ENCODE measurements around the gene PCBP3.
A peak's percentile ranks its signal among the peaks of the same experiment; 100 is the strongest.

The PCBP3 gene

GRCh38 chr21:45862543-45863207, 219.2 kb downstream of the PCBP3 start:
- peaks cover 0 to 72% (median 48%) of the 10 kb centered on the region in 10 experiments; a peak in 16 of 20 replicates for H3K4me1 ChIP-seq
- H3K36me3 ChIP-seq, result peaks cover 0 to 23% (median 15%) of the 10 kb centered on the region in 11 experiments; a peak in 11 of 22 replicates
- no peak overlapping the region for H3K9ac ChIP-seq
- H3K27ac ChIP-seq, result no peak overlapping the region
- H4K20me1 ChIP-seq, result peaks cover 0 to 37% (median 6%) of the 10 kb centered on the region in 11 experiments; a peak in 9 of 22 replicates
- H3K9me3 ChIP-seq (replicated peaks in 1 of 11), result peaks cover 9 to 17% (median 12%) of the 10 kb centered on the region in 11 experiments; a peak in 20 of 22 replicates
- no peak for TF ChIP-seq Cebpa-rat (IDR thresholded peaks at IDR 0.05)
- H3K27me3 ChIP-seq, result no peaks in the 10 kb centered on the region
- peak overlapping the region in 4 of 11 experiments; percentile 4 to 22 (median 15); a peak in 4 of 22 replicates for H3K4me2 ChIP-seq
- H3K4me3 ChIP-seq, result no peak overlapping the region

GRCh38 chr21:45863267-45863666, 219.7 kb downstream of the PCBP3 start:
- H3K4me3 ChIP-seq, result no peak overlapping the region
- H4K20me1 ChIP-seq, result peaks cover 0 to 43% (median 6%) of the 10 kb centered on the region in 11 experiments; a peak in 9 of 22 replicates
- peaks cover 6 to 11% (median 7%) of the 10 kb centered on the region in 11 experiments; a peak in 20 of 22 replicates for H3K9me3 ChIP-seq (replicated peaks in 1 of 11)
- H3K27ac ChIP-seq, result no peak overlapping the region
- no peak for TF ChIP-seq Cebpa-rat (IDR thresholded peaks at IDR 0.05)
- H3K4me1 ChIP-seq, result peaks cover 5 to 72% (median 51%) of the 10 kb centered on the region in 10 experiments; a peak in 18 of 20 replicates
- no peak overlapping the region for H3K9ac ChIP-seq
- peaks cover 0 to 17% (median 10%) of the 10 kb centered on the region in 11 experiments; a peak in 10 of 22 replicates for H3K36me3 ChIP-seq
- H3K27me3 ChIP-seq, result no peaks in the 10 kb centered on the region
- no peak overlapping the region for H3K4me2 ChIP-seq

GRCh38 chr21:45863751-45864150, 220.2 kb downstream of the PCBP3 start:
- no peaks in the 10 kb centered on the region for H3K27me3 ChIP-seq
- TF ChIP-seq Cebpa-rat (IDR thresholded peaks at IDR 0.05), result no peak
- H3K9ac ChIP-seq, result no peak overlapping the region
- H3K4me2 ChIP-seq, result no peak overlapping the region
- no peak overlapping the region for H3K27ac ChIP-seq
- peaks cover 1 to 6% (median 2%) of the 10 kb centered on the region in 11 experiments; a peak in 16 of 22 replicates for H3K9me3 ChIP-seq (replicated peaks in 1 of 11)
- H3K4me3 ChIP-seq, result no peak overlapping the region
- peaks cover 10 to 72% (median 53%) of the 10 kb centered on the region in 10 experiments; a peak in 18 of 20 replicates for H3K4me1 ChIP-seq
- H3K36me3 ChIP-seq, result peaks cover 0 to 12% (median 6%) of the 10 kb centered on the region in 11 experiments; a peak in 7 of 22 replicates
- peaks cover 0 to 47% (median 8%) of the 10 kb centered on the region in 11 experiments; a peak in 10 of 22 replicates for H4K20me1 ChIP-seq

GRCh38 chr21:45864436-45864835, 220.9 kb downstream of the PCBP3 start:
- peaks cover 0 to 7% (median 0%) of the 10 kb centered on the region in 11 experiments; a peak in 3 of 22 replicates for H3K36me3 ChIP-seq
- no peak for TF ChIP-seq Cebpa-rat (IDR thresholded peaks at IDR 0.05)
- no peaks in the 10 kb centered on the region for H3K9me3 ChIP-seq (replicated peaks in 1 of 11)
- peaks cover 10 to 72% (median 53%) of the 10 kb centered on the region in 10 experiments; a peak in 18 of 20 replicates for H3K4me1 ChIP-seq
- no peak overlapping the region for H3K9ac ChIP-seq
- H3K27me3 ChIP-seq, result no peaks in the 10 kb centered on the region
- peaks cover 0 to 50% (median 7%) of the 10 kb centered on the region in 11 experiments; a peak in 10 of 22 replicates for H4K20me1 ChIP-seq
- H3K4me2 ChIP-seq, result no peak overlapping the region
- no peak overlapping the region for H3K27ac ChIP-seq
- no peak overlapping the region for H3K4me3 ChIP-seq

GRCh38 chr21:45865106-45865835, 221.7 kb downstream of the PCBP3 start:
- H4K20me1 ChIP-seq, result peaks cover 0 to 52% (median 6%) of the 10 kb centered on the region in 11 experiments; a peak in 10 of 22 replicates
- peak overlapping the region in 1 of 11 experiments; percentile 33; a peak in 1 of 22 replicates for H3K27ac ChIP-seq
- peak overlapping the region in 3 of 11 experiments; percentile 3 to 35 (median 26); a peak in 3 of 22 replicates for H3K9ac ChIP-seq
- peaks cover 6 to 69% (median 50%) of the 10 kb centered on the region in 10 experiments; a peak in 18 of 20 replicates for H3K4me1 ChIP-seq
- no peaks in the 10 kb centered on the region for H3K9me3 ChIP-seq (replicated peaks in 1 of 11)
- no peak for TF ChIP-seq Cebpa-rat (IDR thresholded peaks at IDR 0.05)
- peaks cover 0 to 4% (median 0%) of the 10 kb centered on the region in 11 experiments; a peak in 2 of 22 replicates for H3K36me3 ChIP-seq
- no peak overlapping the region for H3K4me3 ChIP-seq
- H3K27me3 ChIP-seq, result no peaks in the 10 kb centered on the region
- H3K4me2 ChIP-seq, result peak overlapping the region in 8 of 11 experiments; percentile 42 to 78 (median 70); a peak in 16 of 22 replicates

- Histone ChIP-seq H3K27ac (peak overlapping the region in 2 of 11 experiments; percentile 17 to 45; a peak in 3 of 22 replicates), H3K9me3 (replicated peaks in 1 of 11) (no peaks in the 10 kb centered on the region), H3K4me3 (no peak overlapping the region), H4K20me1 (peaks cover 0 to 57% (median 11%) of the 10 kb centered on the region in 11 experiments; a peak in 10 of 22 replicates), H3K9ac (peak overlapping the region in 5 of 11 experiments; percentile 3 to 46 (median 35); a peak in 4 of 22 replicates), H3K36me3 (peaks cover 0 to 4% (median 0%) of the 10 kb centered on the region in 11 experiments; a peak in 1 of 22 replicates), H3K4me1 (peaks cover 10 to 74% (median 63%) of the 10 kb centered on the region in 10 experiments; a peak in 19 of 20 replicates), H3K4me2 (peak overlapping the region in 8 of 11 experiments; percentile 42 to 78 (median 70); a peak in 16 of 22 replicates), H3K27me3 (no peaks in the 10 kb centered on the region)
- TF ChIP-seq Cebpa-rat (IDR thresholded peaks at IDR 0.05), result no peak
Measured at GRCh38 chr21:45866551-45866950, 223.0 kb downstream of the PCBP3 start.

- TF ChIP-seq Cebpa-rat (IDR thresholded peaks at IDR 0.05), result no peak
- no peaks in the 10 kb centered on the region for H3K27me3 ChIP-seq
- no peaks in the 10 kb centered on the region for H3K9me3 ChIP-seq (replicated peaks in 1 of 11)
- H3K4me3 ChIP-seq, result no peak overlapping the region
- peak overlapping the region in 4 of 11 experiments; percentile 37 to 49 (median 46); a peak in 5 of 22 replicates for H3K27ac ChIP-seq
- peak overlapping the region in 1 of 11 experiments; percentile 39; a peak in 2 of 22 replicates for H3K9ac ChIP-seq
- H3K4me2 ChIP-seq, result peak overlapping the region in 8 of 11 experiments; percentile 65 to 88 (median 76); a peak in 17 of 22 replicates
- peaks cover 0 to 4% (median 0%) of the 10 kb centered on the region in 11 experiments; a peak in 1 of 22 replicates for H3K36me3 ChIP-seq
- H4K20me1 ChIP-seq, result peaks cover 0 to 62% (median 11%) of the 10 kb centered on the region in 11 experiments; a peak in 12 of 22 replicates
- peaks cover 10 to 80% (median 69%) of the 10 kb centered on the region in 10 experiments; a peak in 19 of 20 replicates for H3K4me1 ChIP-seq
Measured at GRCh38 chr21:45867041-45867666, 223.6 kb downstream of the PCBP3 start.

GRCh38 chr21:45867671-45868081, 224.2 kb downstream of the PCBP3 start:
- peaks cover 10 to 81% (median 73%) of the 10 kb centered on the region in 10 experiments; a peak in 19 of 20 replicates for H3K4me1 ChIP-seq
- H3K27ac ChIP-seq, result peak overlapping the region in 4 of 11 experiments; percentile 37 to 49 (median 46); a peak in 8 of 22 replicates
- peaks cover 0 to 62% (median 11%) of the 10 kb centered on the region in 11 experiments; a peak in 12 of 22 replicates for H4K20me1 ChIP-seq
- peak overlapping the region in 3 of 11 experiments; percentile 33 to 49 (median 39); a peak in 5 of 22 replicates for H3K9ac ChIP-seq
- H3K36me3 ChIP-seq, result peaks cover 0 to 4% (median 0%) of the 10 kb centered on the region in 11 experiments; a peak in 1 of 22 replicates
- H3K4me2 ChIP-seq, result peak overlapping the region; percentile 41 to 88 (median 75)
- no peaks in the 10 kb centered on the region for H3K27me3 ChIP-seq
- H3K9me3 ChIP-seq (replicated peaks in 1 of 11), result no peaks in the 10 kb centered on the region
- H3K4me3 ChIP-seq, result no peak overlapping the region
- no peak for TF ChIP-seq Cebpa-rat (IDR thresholded peaks at IDR 0.05)
